GM12892 (cell line): ENCODE results near the gene IRF2.

Experiments
- POLR2A ChIP-seq: IDR thresholded peaks from 2 replicates; pipeline ENCODE4 v1.6.1; 2011; ENCODE audit warnings: low read depth, low read length, control low read depth
- POLR2AphosphoS5 ChIP-seq: IDR thresholded peaks from 2 replicates; pipeline ENCODE4 v1.6.1; 2011; ENCODE audit warnings: low read depth, low read length, control low read depth
- TAF1 ChIP-seq: IDR thresholded peaks from 2 replicates; pipeline ENCODE4 v1.6.1; 2011; ENCODE audit warnings: low read depth, mild to moderate bottlenecking, control low read depth, low read length, borderline replicate concordance

- no peak for TF ChIP-seq TAF1
- TF ChIP-seq POLR2AphosphoS5: no peak
- TF ChIP-seq POLR2A: no peak
Measured at GRCh38 chr4:184359888-184360287, 114.5 kb downstream of the IRF2 start.
